Left cardiac atrium (tissue), 4 donors: ENCODE data around the gene LYPD6B. TPM values are rescaled to one million over a fixed set of nuclear protein-coding genes. Genes with fewer than 3 reads are reported as not detected.

Experiments used
- ATAC-seq, 2 donors: fragments of 200-7000 bp; cut with Tn5 transposase; one replicate each; pipeline ENCODE4 v1.9.1; 2020; ENCODE audit warnings: mild to moderate bottlenecking in 2 of 2, moderate library complexity in 2 of 2
- DNase-seq: peaks from one replicate; pipeline ENCODE4 v3.0.0-alpha.2; 2020
- intact Hi-C, 2 donors: fragments of 100-400 bp; cut with DNase I; formaldehyde crosslinking; loops; one replicate each; pipeline versions ENCODE4 v1.14.1 to v1.15.1; 2022 to 2023
- total RNA-seq, 2 donors: library from RNA; stranded (reverse); fragmentation: NEBNext Ultra II Directional; extraction: Animal tissue kit (Norgen Biotek cat#: 25700); gene quantifications; one replicate each; pipeline ENCODE4 v1.2.1, GENCODE V29; 2021
- donor health status: DM: no; HTN: yes; CAD: no.
- donor health status: DM: no; HTN: yes; CAD: no; lungs with severe emphysema.
- donor health status: DM: yes; HTN: yes; CAD: no.
- donor health status: Dilated cardiomyopathy.

The LYPD6B gene
- total RNA-seq, 2 donors from 2014 or later, result not detected

GRCh38 chr2:149094217-149095015 is 55.9 kb downstream of the LYPD6B start:
- DNase-seq, result no peak
- ATAC-seq, result no peak
- intact Hi-C loops, result no loop called here

GRCh38 chr2:149098701-149099100 is 60.2 kb downstream of the LYPD6B start:
- no peak for DNase-seq
- ATAC-seq, result no peak
- intact Hi-C loops, result no loop called here

GRCh38 chr2:149099298-149099697 is 60.8 kb downstream of the LYPD6B start:
- intact Hi-C loops, result no loop called here
- ATAC-seq (no peak), DNase-seq (no peak)

GRCh38 chr2:149100739-149101699 is 62.5 kb downstream of the LYPD6B start:
- intact Hi-C loops, result no loop called here
- ATAC-seq (no peak), DNase-seq (no peak)

- no peak for ATAC-seq
- intact Hi-C loops, result no loop called here
Observed at GRCh38 chr2:149101818-149102217, 63.3 kb downstream of the LYPD6B start.

GRCh38 chr2:149103081-149103620 is 64.7 kb downstream of the LYPD6B start:
- DNase-seq, result no peak
- intact Hi-C loops, result no loop called here
- no peak for ATAC-seq

More at GRCh38 chr2:149101818-149102217, 63.3 kb downstream of the LYPD6B start:
- DNase-seq, result no peak

GRCh38 chr2:149104221-149104620 is 65.7 kb downstream of the LYPD6B start:
- intact Hi-C loops, result no loop called here
- DNase-seq (no peak), ATAC-seq (no peak)

GRCh38 chr2:149112068-149112467 is 73.6 kb downstream of the LYPD6B start:
- no peak for ATAC-seq
- no peak for DNase-seq
- intact Hi-C loops, result no loop called here

GRCh38 chr2:149112713-149113112 is 74.2 kb downstream of the LYPD6B start:
- intact Hi-C loops, result no loop called here
- no peak for ATAC-seq
- no peak for DNase-seq

- DNase-seq (no peak), ATAC-seq (no peak)
- intact Hi-C loops, result no loop called here
Observed at GRCh38 chr2:149115781-149116180, 77.3 kb downstream of the LYPD6B start.

GRCh38 chr2:149119368-149119767 is 80.9 kb downstream of the LYPD6B start:
- ATAC-seq (no peak), DNase-seq (no peak)
- intact Hi-C loops, result no loop called here

- no peak for ATAC-seq
- intact Hi-C loops, result no loop called here
- DNase-seq, result no peak
Observed at GRCh38 chr2:149122516-149122915, 84.0 kb downstream of the LYPD6B start.

- no peak for ATAC-seq
- intact Hi-C loops, result no loop called here
- no peak for DNase-seq
Observed at GRCh38 chr2:149125031-149125725, 86.7 kb downstream of the LYPD6B start.

- ATAC-seq (no peak), DNase-seq (no peak)
- intact Hi-C loops, result no loop called here
Observed at GRCh38 chr2:149129433-149129832, 90.9 kb downstream of the LYPD6B start.

GRCh38 chr2:149132339-149132738 is 93.8 kb downstream of the LYPD6B start:
- ATAC-seq, result peak; percentile 40 to 63
- intact Hi-C loops, result no loop called here
- no peak for DNase-seq

- ATAC-seq (no peak), DNase-seq (no peak)
- intact Hi-C loops, result no loop called here
Observed at GRCh38 chr2:149132901-149133300, 94.4 kb downstream of the LYPD6B start.

- DNase-seq (no peak), ATAC-seq (no peak)
- intact Hi-C loops, result no loop called here
Observed at GRCh38 chr2:149134335-149134923, 95.9 kb downstream of the LYPD6B start.

GRCh38 chr2:149136111-149136510 is 97.6 kb downstream of the LYPD6B start:
- no peak for ATAC-seq
- no peak for DNase-seq
- intact Hi-C loops, result no loop called here

- DNase-seq, result no peak
- ATAC-seq, result no peak
- intact Hi-C loops, result no loop called here
Observed at GRCh38 chr2:149141046-149141445, 102.5 kb downstream of the LYPD6B start.
